ENCODE results near the gene MYL3.

The MYL3 gene

DNA sequence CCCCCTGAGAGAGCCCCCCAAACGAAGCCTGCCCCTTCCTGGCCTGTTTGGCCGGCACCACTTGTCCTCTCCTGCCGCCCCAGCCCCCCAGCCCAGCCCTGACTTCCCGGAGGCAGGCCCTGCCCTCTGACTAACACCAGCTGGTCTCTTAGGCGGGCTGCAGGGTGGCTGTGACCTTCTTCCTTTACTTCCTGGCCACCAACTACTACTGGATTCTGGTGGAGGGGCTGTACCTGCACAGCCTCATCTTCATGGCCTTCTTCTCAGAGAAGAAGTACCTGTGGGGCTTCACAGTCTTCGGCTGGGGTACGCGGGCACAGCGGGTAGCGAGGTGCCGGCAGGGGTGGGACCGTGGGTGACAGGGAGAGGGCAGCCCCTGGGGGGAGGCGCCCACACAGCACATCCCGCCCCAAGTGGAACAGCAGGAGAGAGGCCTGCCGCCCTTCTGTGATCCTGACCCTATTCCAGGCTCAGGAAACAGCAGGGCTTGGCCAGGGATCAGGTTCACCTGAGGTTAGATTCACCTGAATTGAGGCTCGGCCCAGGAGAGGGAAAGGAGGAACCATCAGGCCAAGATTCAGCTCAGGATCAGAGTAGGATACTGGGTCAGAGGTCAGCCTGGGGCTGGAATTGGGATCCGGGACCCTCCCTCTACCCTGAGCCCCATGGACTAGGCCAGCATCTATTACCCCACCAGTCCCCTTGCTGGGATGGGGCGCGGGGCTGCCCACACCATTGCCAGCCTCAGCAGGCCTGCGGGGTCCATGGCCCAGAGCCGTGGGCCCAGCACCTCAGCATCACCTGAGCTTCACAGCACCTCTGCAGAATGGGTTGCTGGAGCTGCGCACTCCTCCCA is 36.1 kb upstream of the MYL3 start:
- DNase-seq (ENCODE audit: low read depth): no peak

DNA sequence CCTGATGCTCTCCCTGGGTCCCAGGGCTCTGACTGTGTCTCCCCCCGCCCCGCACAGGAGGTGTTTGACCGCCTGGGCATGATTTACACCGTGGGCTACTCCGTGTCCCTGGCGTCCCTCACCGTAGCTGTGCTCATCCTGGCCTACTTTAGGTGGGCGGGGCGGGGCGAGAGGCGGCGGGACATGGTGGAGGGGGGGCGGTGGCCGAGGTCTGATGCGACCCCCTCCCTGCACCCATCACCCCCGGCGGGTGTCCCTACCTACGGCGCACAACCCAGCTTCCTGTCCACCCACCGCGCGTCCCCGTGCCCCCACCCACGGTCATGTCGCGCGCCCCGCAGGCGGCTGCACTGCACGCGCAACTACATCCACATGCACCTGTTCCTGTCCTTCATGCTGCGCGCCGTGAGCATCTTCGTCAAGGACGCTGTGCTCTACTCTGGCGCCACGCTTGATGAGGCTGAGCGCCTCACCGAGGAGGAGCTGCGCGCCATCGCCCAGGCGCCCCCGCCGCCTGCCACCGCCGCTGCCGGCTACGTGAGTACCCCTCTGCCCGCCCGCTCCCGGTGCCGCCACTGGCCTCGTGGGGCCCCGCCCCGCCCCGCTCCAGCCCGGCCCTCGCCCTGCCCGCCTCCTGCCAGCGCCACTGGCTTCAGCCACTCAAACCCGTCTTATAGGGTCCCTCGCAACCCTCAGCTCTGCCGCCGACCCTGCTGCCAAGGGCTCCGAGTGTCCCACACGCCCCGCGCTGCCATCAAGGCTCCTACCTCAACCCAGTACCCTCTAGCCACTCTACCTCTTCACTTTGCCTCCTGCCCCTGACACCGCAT is 35.3 kb upstream of the MYL3 start:
- no peak for DNase-seq (ENCODE audit: low read depth)

DNA sequence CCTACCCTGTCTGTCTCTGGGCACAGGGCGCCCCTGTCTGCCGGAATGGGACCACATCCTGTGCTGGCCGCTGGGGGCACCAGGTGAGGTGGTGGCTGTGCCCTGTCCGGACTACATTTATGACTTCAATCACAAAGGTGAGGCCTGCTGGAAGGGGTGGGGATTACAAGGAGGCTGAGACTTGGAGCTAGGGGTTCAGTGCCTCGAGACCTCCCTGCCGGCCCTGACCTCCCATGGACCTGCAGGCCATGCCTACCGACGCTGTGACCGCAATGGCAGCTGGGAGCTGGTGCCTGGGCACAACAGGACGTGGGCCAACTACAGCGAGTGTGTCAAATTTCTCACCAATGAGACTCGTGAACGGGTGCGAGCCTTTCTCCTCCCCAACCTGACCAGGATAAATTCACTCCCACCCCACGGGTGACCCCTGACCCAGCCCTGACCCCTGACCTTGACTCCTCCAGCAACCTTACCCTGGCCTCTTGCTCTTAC is 34.6 kb upstream of the MYL3 start:
- DNase-seq (ENCODE audit: low read depth): no peak

DNA sequence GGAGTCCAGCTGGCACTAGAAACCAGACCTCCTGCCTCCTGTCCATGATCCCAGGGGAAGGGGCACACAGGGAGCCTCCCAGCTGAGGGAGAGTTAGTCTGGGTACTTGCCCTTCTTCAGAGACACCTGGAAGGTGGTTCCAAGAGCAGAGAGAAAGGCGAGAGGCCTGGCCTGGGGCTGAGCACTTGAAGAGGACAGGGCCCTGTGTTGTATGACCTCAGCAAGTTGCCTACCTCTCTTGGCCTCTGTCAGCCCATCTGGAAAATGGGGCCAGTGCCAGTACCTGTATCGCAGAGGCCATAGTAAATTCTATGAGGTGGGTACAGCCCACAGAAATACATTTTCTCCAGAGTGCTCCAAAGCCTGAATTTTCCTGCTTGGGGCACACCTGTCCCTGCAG is 33.8 kb upstream of the MYL3 start:
- no peak for DNase-seq (ENCODE audit: low read depth)

DNA sequence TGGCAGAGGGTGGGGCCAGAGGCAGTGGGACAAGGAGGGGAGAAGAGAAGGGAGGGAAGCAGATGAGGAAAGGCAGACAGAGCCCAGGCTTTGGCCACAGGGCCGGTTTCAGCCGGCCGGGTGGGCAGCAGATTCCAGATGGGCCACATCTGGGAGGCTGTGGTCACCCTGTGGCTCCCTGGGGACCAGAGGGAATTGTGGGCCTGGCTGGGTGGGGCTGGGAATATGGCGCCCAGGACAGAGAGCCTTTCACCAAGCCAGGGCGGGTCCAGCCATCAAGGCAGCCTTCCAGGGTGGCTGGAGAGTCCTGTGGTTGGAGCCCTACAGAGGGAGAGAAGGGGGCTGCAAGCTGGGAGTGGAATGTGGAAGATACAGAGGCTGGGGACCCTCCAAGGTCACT is 33.1 kb upstream of the MYL3 start:
- DNase-seq (ENCODE audit: low read depth): no peak

DNA sequence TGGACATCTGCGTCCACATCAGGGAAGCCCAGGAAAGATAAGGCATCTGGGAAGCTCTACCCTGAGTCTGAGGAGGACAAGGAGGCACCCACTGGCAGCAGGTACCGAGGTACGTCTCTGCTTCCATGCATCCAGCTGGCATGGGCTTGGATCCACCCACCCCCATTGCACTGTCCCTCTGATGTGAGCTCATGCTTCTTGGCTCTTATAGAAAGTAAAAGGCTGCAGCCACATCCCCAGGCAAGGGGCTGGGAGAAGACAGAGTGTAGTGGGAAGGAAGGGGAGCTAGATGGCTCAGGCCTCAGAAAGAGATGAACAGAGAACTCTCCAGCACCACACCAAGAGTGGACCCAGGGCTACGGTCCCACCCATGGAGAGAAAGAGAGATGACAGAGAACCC is 32.5 kb upstream of the MYL3 start:
- no peak for DNase-seq (ENCODE audit: low read depth)

DNA sequence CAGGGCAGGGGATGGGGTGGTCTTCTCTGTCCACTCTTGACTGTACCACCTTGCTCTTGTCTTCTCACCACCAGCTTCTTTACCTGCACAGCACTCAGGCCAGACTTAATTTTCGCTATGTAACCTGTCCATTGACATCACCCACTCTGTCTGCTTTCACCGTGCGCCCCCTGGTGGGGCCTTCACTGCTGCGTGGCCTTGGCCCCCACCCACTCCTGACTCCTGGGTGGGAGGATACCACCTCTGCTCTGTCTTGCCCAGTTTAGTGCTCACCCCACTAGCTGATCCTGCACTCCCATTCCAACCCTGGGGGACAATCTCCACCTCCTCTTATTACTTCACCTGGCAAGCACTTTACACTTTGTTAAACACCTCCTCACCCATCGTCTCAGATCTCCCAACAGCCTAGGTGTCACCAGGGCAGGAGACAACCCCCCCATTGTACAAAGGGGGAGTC is 32.0 kb upstream of the MYL3 start:
- peak; percentile 71 for DNase-seq (ENCODE audit: low read depth)

DNA sequence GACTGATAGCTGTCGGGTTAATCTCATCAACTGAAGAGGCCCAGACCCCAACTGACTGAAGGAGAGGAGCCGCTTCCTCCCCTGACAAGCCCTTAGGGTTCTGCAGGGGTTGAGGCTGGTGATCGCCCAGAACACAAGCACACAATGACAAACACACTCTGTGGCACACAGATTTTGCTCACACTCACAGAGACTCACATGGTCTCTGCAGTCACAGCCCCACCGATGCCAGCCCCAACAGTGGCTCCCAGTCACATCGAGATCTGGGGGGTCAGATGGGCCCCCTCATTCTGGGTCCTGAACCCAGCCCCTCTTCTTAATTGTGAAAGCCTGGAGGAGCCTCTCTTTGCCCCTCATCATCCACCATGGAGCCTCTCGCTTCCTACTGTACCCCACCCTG is 31.0 kb upstream of the MYL3 start:
- no peak for DNase-seq (ENCODE audit: low read depth)

DNA sequence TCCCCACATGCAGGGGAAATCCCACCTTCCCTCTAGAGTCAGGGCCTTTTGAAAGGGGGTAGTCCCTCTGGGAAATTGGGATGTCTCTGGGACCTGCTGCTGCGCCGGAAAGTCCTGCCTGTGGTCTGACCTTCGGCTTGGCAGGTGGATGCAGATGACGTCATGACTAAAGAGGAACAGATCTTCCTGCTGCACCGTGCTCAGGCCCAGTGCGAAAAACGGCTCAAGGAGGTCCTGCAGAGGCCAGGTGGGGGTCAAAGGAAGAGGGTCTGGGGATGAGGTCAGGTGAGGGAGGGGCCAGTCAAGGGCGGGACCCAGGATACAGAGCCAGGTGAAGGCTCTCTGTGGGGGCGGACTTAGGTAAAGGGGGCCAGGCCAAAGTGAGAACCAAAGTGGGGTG is 30.5 kb upstream of the MYL3 start:
- DNase-seq (ENCODE audit: low read depth): no peak

DNA sequence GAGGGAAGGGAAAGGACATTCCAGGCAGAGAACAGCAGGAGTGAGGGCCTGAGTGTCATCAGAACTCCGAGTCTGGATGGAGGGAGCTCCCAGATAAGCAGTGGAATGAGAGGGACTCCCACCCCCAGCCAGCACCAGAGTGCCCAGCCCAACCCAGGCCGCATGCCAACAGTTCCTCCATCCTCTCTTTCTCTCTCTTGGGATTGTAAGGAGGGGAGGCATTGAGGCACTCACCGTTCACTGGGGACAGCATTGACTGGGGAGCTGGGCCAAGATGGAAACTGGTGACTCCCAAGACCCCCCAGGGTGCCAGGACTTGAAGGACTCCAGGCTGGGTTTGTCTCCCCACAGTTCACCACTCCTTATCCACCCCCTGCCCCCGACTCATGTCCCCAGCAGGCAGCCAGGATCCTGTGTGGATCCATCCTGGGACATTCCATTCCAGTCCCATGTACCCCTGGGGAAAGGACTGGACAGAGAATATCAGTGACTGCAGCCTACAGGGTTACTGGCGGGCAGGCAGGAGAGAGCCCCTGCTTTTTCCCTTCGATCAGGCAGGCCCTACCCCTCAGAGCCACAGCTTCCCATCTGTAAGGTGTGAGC is 30.0 kb upstream of the MYL3 start:
- DNase-seq (ENCODE audit: low read depth): no peak

DNA sequence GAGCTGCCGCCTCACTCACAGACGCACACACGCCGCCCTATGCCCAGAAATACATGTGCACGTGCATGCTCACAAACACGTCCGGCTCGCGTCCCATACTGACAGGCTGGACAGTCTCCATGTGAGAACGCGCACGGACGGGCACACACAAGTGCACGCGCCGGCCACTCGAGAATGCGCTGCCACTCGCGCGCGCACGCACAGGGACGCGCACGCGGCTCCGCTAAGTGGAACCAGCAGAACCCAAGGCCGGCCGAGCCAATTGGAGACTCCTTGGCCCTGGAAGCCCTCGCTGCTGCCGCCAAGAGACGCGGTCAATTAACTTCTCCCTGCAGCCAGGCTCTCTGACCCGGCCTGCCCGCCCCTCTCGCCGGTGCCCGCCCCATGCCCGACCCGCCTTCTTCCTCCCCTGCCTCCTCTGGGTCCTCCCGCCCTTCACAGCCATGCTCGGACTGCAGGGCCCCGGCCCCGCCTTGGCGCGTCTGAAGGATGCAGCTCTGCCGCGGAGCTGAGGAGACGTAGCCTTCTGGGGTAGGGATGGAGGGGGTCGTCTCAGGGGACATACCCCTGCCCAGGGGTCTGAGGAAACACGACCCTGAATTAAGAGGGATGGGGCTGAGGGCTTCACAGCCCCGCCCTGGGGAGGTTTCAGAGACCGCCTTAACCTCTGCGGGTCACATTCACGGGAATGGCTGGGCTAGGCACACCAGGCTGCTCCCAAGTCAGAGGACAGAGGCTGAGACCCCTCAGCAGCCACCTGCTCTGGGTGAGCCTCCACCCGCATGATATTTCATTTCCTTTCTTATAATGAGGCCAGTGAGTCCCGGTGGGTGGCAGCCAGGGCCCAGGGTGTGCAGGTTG is 29.3 kb upstream of the MYL3 start:
- DNase-seq (ENCODE audit: low read depth): no peak

DNA sequence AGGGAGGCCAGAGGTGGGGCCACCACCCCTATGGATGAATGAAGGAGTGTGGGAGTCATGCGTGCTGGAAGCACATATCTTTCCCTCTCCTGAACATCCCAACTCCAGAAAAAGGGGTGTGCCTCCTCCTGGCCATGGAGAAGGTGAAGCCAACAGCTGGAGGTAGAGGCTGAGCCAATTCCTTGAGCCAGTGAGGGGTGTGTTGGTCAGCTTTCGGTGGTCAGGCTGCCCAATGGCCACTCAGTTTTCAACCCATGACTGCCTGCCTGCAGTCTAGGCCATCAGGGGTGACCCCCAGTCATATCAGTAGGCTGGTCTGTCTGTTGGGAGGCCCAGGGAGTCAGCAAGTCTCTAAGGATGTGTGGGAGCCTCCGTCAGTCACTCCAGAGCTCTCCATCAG is 27.9 kb upstream of the MYL3 start:
- DNase-seq (ENCODE audit: low read depth): no peak

DNA sequence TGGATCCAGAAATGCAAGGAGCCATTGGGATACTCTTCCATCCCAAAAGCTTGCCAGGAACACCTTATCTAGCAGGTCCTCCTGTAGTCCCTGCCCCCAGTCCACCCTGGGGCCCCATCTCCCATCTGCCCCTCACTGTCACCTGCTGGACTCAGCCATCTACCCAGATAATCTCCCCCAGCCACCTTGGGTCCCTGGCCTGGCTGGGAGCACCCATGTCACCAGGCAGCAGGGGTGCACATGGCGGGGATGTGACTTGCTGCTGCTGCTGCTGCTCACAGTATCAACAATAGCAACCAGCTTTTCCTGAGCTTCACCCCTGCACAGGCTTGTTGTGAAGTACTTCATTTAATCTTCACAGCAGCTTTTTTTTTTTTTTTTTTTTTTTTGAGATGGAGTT is 26.9 kb upstream of the MYL3 start:
- no peak for DNase-seq (ENCODE audit: low read depth)

DNA sequence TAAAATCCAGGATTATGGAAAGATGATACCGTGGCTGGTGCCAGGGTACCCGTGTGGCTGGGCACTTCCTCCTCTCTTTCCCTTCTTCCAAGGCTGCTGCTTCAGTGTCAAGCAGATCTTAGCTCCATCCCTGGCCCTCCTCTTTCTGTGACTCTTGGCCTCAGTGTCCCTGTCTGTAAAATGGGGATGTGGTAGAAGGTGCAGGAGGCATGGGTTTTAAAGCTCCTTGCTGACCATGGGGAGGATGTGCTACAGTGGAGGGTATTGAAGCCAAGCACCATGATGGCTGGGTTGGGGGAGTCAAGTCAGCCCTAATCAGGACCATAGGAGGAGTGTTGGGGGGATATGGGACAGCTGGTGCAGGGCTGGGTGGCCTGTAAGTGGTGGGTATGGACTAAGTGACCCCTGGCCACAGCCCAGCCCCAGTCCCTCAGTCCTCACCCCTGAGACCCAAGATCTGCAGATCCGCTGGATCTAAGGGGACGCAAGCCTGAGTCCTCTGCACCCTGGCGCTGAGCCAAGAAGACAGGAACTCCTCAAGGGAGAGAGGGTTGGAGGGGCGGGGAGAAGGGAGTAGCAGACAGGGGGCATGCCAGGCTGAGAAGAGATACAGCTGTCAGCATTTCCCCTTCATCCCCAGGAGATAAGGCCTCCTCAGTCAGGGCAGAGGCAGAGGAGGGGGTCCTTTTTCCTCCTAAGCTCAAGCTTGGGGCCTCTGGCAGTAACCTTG is 26.3 kb upstream of the MYL3 start:
- DNase-seq (ENCODE audit: low read depth): no peak

DNA sequence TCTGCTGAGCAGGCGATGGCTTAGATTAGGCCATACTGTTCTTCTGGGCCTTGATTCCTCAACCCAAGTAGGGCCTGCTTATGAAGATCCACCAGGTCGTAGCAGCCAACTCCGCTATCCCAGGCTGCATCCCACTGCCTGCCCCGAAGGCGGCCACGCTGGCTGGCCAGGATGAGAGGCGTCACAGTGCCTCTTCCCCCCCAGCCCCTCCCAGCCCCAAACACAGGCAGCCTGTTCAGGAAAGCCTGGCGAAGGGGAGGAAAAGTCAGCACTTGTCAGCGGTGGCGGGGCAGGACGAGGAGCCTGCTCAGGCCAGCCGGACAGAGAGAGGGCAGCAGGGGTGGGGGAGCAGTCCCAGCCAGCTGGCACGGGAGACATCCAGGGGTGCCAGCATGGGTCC is 25.5 kb upstream of the MYL3 start:
- DNase-seq (ENCODE audit: low read depth): no peak

DNA sequence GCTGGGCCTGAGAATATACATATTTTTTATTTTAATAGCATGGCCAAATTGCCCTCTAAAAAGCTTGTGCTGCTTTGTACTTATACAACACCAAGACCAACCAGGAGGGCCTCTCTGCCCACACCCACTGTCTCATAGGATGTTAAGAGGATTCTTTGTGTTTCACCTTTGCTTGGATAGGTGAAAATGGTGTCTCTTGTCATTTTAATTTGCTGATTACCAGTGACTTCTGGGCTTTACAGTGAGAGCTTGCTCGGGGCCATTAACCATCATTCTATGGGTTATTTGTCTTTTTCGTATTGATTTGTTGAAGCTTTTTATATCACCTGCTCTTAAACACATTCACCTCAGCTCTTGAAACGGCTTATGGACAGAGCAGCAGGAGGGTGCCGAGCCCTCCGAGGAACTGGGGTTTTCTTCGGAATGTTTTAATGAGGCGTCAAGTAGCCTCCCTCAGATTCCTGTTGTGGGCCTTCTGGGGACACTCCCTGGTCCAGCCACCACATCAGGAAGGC is 24.8 kb upstream of the MYL3 start:
- no peak for DNase-seq (ENCODE audit: low read depth)

DNA sequence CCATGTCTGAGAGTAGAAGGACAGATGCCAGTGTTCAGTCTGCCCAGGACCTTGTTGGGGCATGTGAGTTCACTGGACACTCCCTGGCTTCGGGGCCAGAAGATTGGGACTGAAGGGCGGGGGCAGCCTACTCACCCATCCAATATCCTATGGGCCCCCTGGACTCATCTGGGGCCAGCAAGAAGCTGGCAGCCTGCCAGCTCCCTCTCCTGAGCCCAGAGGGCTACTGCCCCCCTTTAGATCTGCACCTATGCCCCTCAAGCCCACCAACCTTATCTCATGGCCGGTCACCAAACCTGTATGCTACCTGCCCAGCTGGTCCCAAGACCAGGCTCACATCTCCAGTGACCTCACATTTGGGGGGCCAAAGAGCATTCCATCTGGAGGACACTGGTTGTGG is 22.4 kb upstream of the MYL3 start:
- no peak for DNase-seq (ENCODE audit: low read depth)

DNA sequence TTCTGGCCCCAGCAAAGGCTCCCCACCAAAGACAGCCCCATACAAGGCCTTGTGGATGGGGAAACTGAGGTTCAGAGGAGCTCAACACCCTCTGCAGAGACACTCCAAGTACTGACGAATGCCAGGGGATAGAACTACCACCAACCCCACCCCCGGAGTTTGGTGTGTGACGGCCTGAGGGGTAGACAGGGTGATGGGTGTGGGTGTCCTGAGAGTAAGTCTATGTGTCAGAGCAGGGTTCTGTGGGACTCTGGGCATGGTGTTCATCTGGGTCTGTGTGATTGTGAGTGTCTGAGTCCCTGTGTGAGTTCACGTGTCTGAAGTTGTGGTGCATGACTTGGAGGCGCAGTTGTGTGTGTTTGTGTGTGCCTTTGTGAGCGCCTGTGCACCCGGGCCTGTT is 21.7 kb upstream of the MYL3 start:
- no peak for DNase-seq (ENCODE audit: low read depth)

DNA sequence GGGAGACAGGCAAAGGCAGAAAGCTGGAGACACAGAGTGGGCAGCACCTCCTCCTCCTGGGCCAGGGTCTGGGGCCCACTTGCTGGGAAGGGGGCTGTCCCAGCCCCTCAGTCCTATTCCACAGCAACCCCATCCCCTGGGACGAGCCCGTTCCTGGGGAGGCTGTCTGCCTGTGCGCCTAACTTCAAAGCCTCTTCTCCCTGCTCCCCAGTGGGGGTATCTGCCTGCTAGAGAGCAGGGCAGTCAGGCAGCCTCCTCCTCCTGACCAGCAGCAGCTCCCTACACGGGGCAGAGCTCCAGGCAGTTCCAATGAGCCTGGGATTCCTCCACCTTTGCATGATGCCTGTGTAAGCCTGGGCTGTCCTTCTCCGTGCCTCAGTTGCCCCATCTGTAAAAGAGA is 21.2 kb upstream of the MYL3 start:
- no peak for DNase-seq (ENCODE audit: low read depth)

DNA sequence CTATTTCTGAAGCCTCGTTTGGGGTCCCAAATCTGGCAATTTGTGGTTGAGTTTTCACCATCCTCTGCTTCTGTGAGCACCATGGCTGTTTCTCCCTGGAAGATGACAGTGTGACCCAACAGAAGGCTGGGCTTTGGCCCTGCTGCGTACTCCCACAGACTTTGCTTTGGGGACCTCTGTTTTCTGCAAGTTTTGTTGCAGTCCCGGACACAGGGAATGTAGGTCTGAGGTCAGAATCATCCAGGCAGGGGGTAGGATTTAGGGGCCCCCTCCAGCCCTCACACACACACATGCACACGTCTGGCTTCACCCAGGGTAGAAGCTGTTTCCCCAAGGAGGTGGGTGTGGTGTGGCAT is 20.6 kb upstream of the MYL3 start:
- no peak for DNase-seq (ENCODE audit: low read depth)
